ENCODE measurements around the gene TIMP2. TPM values are rescaled to one million over a fixed set of nuclear protein-coding genes. Genes with fewer than 3 reads are reported as not detected.
"Not testable (repeated sequence)": the region's sequence is repeated elsewhere in the genome, so short reads cannot be mapped to it uniquely, and the experiment has no call there.

TIMP2 gene
- total RNA-seq, 2 experiments from 2014 or later = 5.0 to 6.0 TPM

- H3K4me1 Mint-ChIP-seq = peaks cover 18% of the 10 kb centered on the region
- POLR2A ChIA-PET = no interaction called here
- ATAC-seq (ENCODE audit: low read depth) (peak; percentile 48), DNase-seq (peak; percentile 45)
- H3K27ac Mint-ChIP-seq = peak overlapping the region; percentile 74
- no peaks in the 10 kb centered on the region for H3K36me3 Mint-ChIP-seq
- H3K9me3 Mint-ChIP-seq = no peaks in the 10 kb centered on the region
- peak overlapping the region; percentile 67 for H3K4me3 Mint-ChIP-seq
- no peaks in the 10 kb centered on the region for H3K27me3 Mint-ChIP-seq
Observed at GRCh38 chr17:78879635-78880186, 45.5 kb downstream of the TIMP2 start.

GRCh38 chr17:78878871-78879527 is 46.2 kb downstream of the TIMP2 start:
- peak overlapping the region; percentile 67 for H3K4me3 Mint-ChIP-seq
- ATAC-seq (ENCODE audit: low read depth) (no peak), DNase-seq (no peak)
- no peaks in the 10 kb centered on the region for H3K9me3 Mint-ChIP-seq
- H3K36me3 Mint-ChIP-seq = no peaks in the 10 kb centered on the region
- peaks cover 18% of the 10 kb centered on the region for H3K4me1 Mint-ChIP-seq
- POLR2A ChIA-PET = no interaction called here
- H3K27ac Mint-ChIP-seq = peak overlapping the region; percentile 74
- no peaks in the 10 kb centered on the region for H3K27me3 Mint-ChIP-seq

GRCh38 chr17:78878261-78878660 is 46.9 kb downstream of the TIMP2 start:
- H3K27ac Mint-ChIP-seq = no peak overlapping the region
- no peak for ATAC-seq (ENCODE audit: low read depth)
- POLR2A ChIA-PET = no interaction called here
- H3K27me3 Mint-ChIP-seq = no peaks in the 10 kb centered on the region
- peaks cover 18% of the 10 kb centered on the region for H3K4me1 Mint-ChIP-seq
- H3K4me3 Mint-ChIP-seq = peak overlapping the region; percentile 56
- DNase-seq = no peak
- H3K36me3 Mint-ChIP-seq = no peaks in the 10 kb centered on the region
- H3K9me3 Mint-ChIP-seq = no peaks in the 10 kb centered on the region

GRCh38 chr17:78876954-78877517 is 48.2 kb downstream of the TIMP2 start:
- not testable (repeated sequence) for H3K27ac Mint-ChIP-seq; DNase-seq; ATAC-seq (ENCODE audit: low read depth); H3K27me3 Mint-ChIP-seq; H3K36me3 Mint-ChIP-seq; H3K4me3 Mint-ChIP-seq; H3K9me3 Mint-ChIP-seq
- POLR2A ChIA-PET = interaction anchor here (0.6 kb wide), 1 partner anchor 1414 kb away, joined by 3 read pairs; no protein-coding TSS in a partner anchor
- H3K4me1 Mint-ChIP-seq = peaks cover 14% of the 10 kb centered on the region

- Mint-ChIP-seq H3K9me3 (no peaks in the 10 kb centered on the region), H3K4me3 (no peak overlapping the region), H3K27me3 (no peaks in the 10 kb centered on the region), H3K27ac (no peak overlapping the region), H3K4me1 (peaks cover 14% of the 10 kb centered on the region), H3K36me3 (no peaks in the 10 kb centered on the region)
- no peak for ATAC-seq (ENCODE audit: low read depth)
- POLR2A ChIA-PET = interaction anchor here (0.6 kb wide), 1 partner anchor 1415 kb away, joined by 3 read pairs; no protein-coding TSS in a partner anchor
- no peak for DNase-seq
Observed at GRCh38 chr17:78876094-78876597, 49.0 kb downstream of the TIMP2 start.

GRCh38 chr17:78875363-78876093 is 49.7 kb downstream of the TIMP2 start:
- Mint-ChIP-seq H3K9me3 (no peaks in the 10 kb centered on the region), H3K4me1 (peaks cover 14% of the 10 kb centered on the region), H3K27ac (no peak overlapping the region), H3K36me3 (no peaks in the 10 kb centered on the region), H3K27me3 (no peaks in the 10 kb centered on the region), H3K4me3 (no peak overlapping the region)
- POLR2A ChIA-PET = no interaction called here
- ATAC-seq (ENCODE audit: low read depth) = no peak
- no peak for DNase-seq

GRCh38 chr17:78873519-78874340 is 51.5 kb downstream of the TIMP2 start:
- ATAC-seq (ENCODE audit: low read depth) (no peak), DNase-seq (no peak)
- Mint-ChIP-seq H3K4me3 (no peak overlapping the region), H3K4me1 (peaks cover 1% of the 10 kb centered on the region), H3K27ac (no peak overlapping the region), H3K27me3 (no peaks in the 10 kb centered on the region), H3K9me3 (no peaks in the 10 kb centered on the region), H3K36me3 (no peaks in the 10 kb centered on the region)
- POLR2A ChIA-PET = no interaction called here

- Mint-ChIP-seq H3K9me3 (no peaks in the 10 kb centered on the region), H3K4me3 (no peak overlapping the region), H3K27me3 (no peaks in the 10 kb centered on the region), H3K4me1 (no peaks in the 10 kb centered on the region), H3K27ac (no peak overlapping the region), H3K36me3 (no peaks in the 10 kb centered on the region)
- ATAC-seq (ENCODE audit: low read depth) (no peak), DNase-seq (no peak)
- POLR2A ChIA-PET = no interaction called here
Observed at GRCh38 chr17:78872486-78872885, 52.7 kb downstream of the TIMP2 start.

GRCh38 chr17:78870621-78871020 is 54.6 kb downstream of the TIMP2 start:
- POLR2A ChIA-PET = no interaction called here
- ATAC-seq (ENCODE audit: low read depth) = no peak
- DNase-seq = no peak
- Mint-ChIP-seq H3K27me3 (no peaks in the 10 kb centered on the region), H3K4me3 (no peak overlapping the region), H3K36me3 (no peaks in the 10 kb centered on the region), H3K4me1 (no peaks in the 10 kb centered on the region), H3K9me3 (no peaks in the 10 kb centered on the region), H3K27ac (no peak overlapping the region)

- H3K27me3 Mint-ChIP-seq = no peaks in the 10 kb centered on the region
- H3K9me3 Mint-ChIP-seq = no peaks in the 10 kb centered on the region
- POLR2A ChIA-PET = no interaction called here
- no peaks in the 10 kb centered on the region for H3K36me3 Mint-ChIP-seq
- ATAC-seq (ENCODE audit: low read depth) = no peak
- DNase-seq = no peak
- peaks cover 1% of the 10 kb centered on the region for H3K4me1 Mint-ChIP-seq
- H3K4me3 Mint-ChIP-seq = no peak overlapping the region
- H3K27ac Mint-ChIP-seq = no peak overlapping the region
Observed at GRCh38 chr17:78868391-78868790, 56.8 kb downstream of the TIMP2 start.

- POLR2A ChIA-PET; H3K27me3 Mint-ChIP-seq; ATAC-seq (ENCODE audit: low read depth); H3K36me3 Mint-ChIP-seq; H3K4me3 Mint-ChIP-seq; H3K9me3 Mint-ChIP-seq; H3K27ac Mint-ChIP-seq; H3K4me1 Mint-ChIP-seq; DNase-seq: not testable (repeated sequence)
Observed at GRCh38 chr17:78867046-78867445, 58.1 kb downstream of the TIMP2 start.

- Mint-ChIP-seq H3K9me3 (no peaks in the 10 kb centered on the region), H3K4me1 (peaks cover 1% of the 10 kb centered on the region), H3K27me3 (no peaks in the 10 kb centered on the region), H3K4me3 (no peak overlapping the region), H3K27ac (no peak overlapping the region), H3K36me3 (no peaks in the 10 kb centered on the region)
- peak; percentile 79 for ATAC-seq (ENCODE audit: low read depth)
- POLR2A ChIA-PET = interaction anchor here (0.7 kb wide), 1 partner anchor 15 kb away, joined by 3 read pairs; no protein-coding TSS in a partner anchor
- DNase-seq = peak; percentile 73
Observed at GRCh38 chr17:78865682-78866390, 59.4 kb downstream of the TIMP2 start.
